NCI-H146 treated with DMSO at 0.1 percent for 48 hours (cell line): Measurements from ENCODE around the gene FAM170A.

Experiments
- DNase-seq: peaks from one replicate; lab custom pipeline; 2025; ENCODE audit not compliant: unreplicated experiment; lab: John Stamatoyannopoulos, UW

Gene FAM170A

DNA sequence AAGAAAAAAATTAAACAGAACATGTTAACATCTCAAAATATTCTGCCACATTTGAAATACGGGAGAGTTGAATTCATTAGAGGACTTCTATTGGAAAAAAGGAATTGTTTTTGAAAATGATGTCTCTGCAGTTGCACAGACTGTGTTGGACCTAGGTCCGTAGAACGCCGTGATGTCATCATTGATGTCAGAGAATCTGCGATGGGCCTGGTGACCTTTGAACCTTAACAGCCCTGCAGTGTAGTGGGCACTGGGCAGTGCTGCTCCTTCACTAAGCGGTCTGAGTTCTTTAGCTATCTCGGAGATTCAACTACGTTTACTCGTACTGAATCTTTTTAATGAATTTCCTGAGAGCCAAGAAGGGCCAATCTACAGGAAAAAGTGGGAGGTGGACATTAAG lies at the start of gene FAM170A:
Gene FAM170A (plus strand): TSS at position 220 of the 400 bp plus-strand sequence. CDS start 211 bp downstream, outside the sequence.
- no peak for DNase-seq

DNA sequence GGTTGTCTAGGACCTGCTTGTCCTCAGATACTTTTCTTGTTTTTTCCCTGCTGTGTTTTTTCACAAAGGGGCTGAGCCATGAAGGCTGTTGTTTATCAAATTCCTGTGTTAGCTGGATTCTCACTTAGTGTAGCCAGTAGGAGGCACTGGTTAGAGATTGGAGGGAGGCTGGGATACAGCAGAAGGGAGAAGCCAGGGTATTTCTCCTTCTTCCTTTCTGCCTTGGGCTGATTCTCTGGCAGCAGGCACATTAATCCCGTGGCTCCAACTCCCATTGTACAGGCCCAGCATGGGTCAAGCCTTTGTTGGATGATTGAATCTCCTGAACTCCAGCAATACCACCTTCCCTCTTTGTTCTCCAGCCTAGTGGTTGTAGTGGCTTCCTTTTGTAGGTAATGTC lies 46.4 kb upstream of the FAM170A start:
- peak; percentile 4 for DNase-seq

DNA sequence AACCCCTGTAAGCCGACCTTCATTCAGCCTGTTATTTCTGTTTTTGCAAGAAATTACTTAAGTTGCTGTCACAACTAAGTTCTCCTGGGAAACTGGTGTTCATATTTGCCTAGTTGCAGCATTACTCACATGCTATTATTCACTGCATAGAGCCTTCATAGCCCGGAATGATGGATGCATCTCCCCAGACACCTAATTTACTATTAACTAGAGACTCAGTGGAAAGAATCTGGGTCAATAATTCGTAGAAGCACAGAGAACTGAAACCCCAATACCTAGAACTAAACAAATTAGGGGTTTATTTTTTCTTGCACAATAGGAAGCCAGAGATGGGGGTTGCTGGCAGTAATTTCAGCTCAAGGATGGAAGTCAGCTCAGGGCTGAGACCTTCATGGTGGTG lies 45.7 kb upstream of the FAM170A start:
- DNase-seq, result no peak

DNA sequence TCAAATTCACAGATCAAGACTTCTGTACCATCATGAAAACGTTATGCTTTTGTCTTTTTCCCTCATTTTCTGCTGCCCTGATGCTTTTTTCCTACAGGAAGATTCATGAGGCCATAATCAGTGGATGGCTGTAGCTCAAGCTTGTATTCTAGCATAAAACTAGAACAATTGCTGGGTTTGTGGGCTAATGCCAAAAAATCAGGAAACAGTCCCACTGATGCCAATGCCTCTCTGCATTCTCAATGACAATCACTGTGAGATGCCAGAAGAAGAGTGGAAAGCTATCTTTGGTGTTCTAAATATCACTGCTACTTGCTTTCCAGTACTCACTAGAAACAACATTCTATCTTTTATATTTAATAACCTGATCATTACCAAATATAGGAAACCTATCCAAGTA lies 33.3 kb upstream of the FAM170A start:
- no peak for DNase-seq

GRCh38 chr5:119597728-119598298 lies 31.5 kb upstream of the FAM170A start:
- DNase-seq, result no peak

DNA sequence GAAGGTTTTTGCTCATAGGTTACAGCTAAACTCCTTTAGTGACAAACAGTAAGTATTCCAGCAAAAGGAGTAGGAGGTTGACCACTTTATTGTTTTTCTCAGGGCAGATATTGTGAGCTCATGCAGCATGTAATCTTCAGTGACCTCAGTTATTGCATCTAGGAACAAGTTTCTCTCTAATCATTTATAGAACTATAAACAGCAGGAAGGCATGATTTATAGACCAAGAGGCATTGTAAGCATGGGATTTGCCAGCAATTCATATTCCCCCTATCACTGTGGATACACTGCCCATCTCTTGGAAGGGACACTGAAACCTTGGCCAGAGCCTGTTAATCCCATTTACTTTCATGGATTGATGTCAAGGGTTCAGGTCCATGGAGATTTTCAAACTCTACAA lies 15.4 kb upstream of the FAM170A start:
- no peak for DNase-seq

- no peak for DNase-seq
Observed at GRCh38 chr5:119614838-119615237, 14.5 kb upstream of the FAM170A start.

GRCh38 chr5:119626086-119626485 lies 3.3 kb upstream of the FAM170A start:
- DNase-seq, result no peak

DNA sequence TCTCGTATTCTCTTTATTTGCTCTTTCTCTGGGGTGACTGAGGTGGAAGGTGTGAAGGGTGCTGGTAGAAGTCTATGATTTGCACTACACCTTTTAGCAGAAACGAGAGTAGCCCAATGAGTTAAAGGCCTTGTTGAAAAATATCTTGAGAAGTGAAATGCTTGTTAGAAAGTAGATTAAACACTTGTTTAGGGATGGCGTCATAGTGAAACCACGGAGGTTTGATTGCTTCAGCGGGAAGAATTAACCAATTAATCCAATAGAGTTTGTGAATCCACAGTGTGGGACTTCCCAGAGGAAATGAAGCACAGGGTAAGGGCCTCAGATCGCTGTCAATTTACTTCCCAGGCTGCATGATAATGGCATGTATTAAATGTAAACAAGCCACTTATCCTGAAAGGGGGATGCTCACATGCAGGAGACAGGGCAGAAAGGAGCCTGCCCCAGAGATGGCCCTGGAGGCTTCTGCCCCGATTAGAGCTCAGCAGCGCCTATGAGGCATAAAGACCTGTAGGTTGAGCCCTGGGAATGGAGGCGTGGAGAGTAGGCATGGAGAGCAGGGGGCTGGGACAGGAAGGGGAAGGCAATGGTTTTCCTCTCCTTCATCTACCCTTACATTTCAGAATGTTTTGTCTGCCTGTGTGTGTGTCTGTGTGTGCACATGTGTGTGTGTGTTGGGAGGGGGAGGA lies 1.5 kb downstream of the FAM170A start:
- DNase-seq, result no peak

- DNase-seq, result no peak
Observed at GRCh38 chr5:119631660-119632059, 2.3 kb downstream of the FAM170A start.

DNA sequence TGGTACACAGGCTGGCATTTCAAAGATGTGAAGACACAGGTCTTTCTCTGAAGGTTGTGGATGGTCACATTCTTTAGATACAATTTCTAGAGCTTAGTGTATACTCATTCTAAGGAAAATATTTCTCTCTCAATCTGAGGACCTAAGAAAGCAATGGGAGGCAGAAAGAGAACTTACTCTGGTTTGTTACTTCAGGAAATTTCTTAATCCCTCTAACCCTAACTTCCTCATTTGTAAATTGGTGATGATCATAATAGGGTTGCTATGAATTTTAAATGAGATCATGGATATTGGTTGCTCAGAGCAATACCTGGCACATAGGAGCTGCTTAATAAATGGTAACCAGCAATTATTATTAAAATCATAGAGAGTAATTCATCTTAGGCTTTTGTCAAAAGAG lies 22.1 kb downstream of the FAM170A start:
- no peak for DNase-seq

DNA sequence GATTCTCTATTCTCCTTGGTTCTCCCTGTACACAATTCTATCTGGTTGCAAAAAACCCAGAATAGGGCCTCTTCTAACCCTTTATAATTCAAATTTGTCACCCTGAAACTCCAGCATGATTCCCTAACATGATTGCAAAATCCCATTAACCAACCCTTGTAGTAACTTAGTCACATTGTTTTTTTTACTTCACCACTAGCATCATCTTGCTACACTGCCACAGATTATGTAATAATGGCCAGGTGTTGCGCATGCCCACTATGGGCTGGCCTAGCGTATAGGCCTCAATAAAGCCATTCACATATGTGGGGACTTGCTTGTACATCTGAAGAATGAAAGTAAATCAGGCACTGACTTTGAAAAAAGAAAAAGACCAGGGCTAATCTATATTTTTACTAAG lies 25.7 kb downstream of the FAM170A start:
- no peak for DNase-seq

DNA sequence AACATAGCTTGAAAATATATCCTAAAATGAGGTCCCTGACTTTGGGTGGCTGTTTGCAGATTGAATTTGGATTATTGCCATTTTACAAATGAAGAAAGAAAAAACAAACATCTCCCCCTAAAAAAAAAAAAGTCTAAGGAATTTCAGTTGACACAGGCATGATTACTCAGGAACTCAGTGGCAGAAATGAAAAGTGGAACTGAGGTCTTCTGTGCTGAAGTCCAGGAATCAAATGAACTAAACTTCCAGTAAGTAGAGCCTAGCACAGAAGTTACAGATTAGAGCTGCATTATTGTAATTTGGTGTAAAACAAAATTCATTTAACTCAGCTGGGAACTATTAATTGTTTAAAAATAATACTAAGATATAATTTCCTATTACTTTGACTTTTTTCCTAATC lies 26.7 kb downstream of the FAM170A start:
- DNase-seq, result no peak

DNA sequence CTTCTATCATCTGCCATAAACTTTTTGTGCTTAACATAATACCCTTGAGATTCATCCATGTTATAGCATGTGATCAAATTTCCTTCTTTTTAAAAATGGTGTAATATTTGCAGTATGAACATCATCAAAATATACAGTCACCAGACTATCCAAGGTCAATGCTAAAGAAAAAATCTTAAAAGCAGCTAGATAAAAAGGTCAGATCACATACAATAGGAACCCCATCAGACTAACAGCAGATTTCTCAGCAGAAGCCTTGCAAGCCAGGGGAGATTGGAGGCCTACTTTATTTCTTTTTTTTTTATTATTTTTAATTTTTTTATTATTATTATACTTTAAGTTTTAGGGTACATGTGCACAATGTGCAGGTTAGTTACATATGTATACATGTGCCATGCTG lies 37.2 kb downstream of the FAM170A start:
- no peak for DNase-seq

DNA sequence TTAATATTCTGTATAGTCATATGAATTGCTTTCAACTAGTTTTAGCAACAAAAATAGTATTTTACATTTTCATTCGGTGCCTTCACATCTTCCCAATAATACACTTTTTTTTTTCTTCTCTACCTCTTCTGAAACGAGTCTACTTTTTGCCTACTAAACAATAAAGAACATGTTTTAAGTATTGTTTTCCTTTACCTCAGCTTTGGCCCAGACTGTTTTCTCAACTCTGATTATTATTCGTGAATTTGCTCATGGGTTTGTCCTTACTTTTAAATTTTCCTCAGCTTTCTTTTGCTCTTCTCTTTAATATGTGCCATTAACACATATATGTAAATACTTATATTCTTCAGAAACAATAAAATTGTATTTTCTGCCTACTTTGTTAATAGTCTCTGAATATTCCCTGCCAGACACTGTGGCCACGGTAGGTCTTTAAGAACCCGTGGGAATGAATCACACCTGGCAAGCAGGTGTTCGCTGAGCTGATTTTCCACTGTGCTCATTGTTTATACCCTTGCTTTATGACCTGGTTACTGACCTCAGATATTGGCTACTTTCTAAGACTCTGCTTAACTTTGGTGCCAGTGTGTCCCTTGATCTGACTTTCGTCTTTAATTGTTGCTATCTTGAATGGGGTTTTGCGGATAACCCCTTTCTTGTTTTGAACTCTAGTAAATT lies 49.1 kb downstream of the FAM170A start:
- no peak for DNase-seq

- no peak for DNase-seq
Observed at GRCh38 chr5:119680080-119680479, 50.7 kb downstream of the FAM170A start.

DNA sequence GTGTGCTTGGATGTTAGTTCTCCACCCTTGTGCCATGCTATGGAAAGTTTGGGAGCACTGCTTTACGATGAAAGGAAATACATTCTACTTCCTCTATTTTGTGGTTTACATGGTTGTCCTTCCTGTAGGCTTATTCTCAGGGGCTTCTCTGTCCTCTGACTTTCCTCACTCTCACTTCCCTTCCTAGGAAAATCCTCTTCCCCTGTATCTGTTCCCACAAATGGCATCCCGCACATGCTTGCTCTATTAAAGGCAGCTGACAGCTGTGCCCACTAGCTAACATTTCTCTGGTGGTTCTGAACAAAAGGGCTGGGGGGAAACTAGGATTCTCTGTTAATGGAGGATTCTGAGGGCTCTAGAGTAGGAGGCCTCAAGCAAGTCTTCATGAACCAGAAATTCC lies 52.4 kb downstream of the FAM170A start:
- no peak for DNase-seq

- no peak for DNase-seq
Observed at GRCh38 chr5:119682372-119682771, 53.0 kb downstream of the FAM170A start.
